Measurements from ENCODE around the gene PLCD1.
"Not testable (repeated sequence)": the region's sequence is repeated elsewhere in the genome, so short reads cannot be mapped to it uniquely, and the experiment has no call there.

Gene PLCD1

GRCh38 chr3:38029400-38030125 is at the start of gene PLCD1:
TSS of gene PLCD1 (minus strand) at chr3:38029642. CDS start at chr3:38029539, 103 bp downstream.
- peak; percentile 44 for DNase-seq (ENCODE audit: low spot score)

GRCh38 chr3:38077073-38077472 is 47.6 kb upstream of the PLCD1 start:
- not testable (repeated sequence) for DNase-seq (ENCODE audit: low spot score)

- DNase-seq (ENCODE audit: low spot score): no peak
Measured at GRCh38 chr3:38070013-38070412, 40.6 kb upstream of the PLCD1 start.

- no peak for DNase-seq (ENCODE audit: low spot score)
Measured at GRCh38 chr3:38067508-38068233, 38.2 kb upstream of the PLCD1 start.

GRCh38 chr3:38064453-38064852 is 35.0 kb upstream of the PLCD1 start:
- DNase-seq (ENCODE audit: low spot score): not testable (repeated sequence)

GRCh38 chr3:38062809-38063208 is 33.4 kb upstream of the PLCD1 start:
- no peak for DNase-seq (ENCODE audit: low spot score)

GRCh38 chr3:38059591-38059990 is 30.1 kb upstream of the PLCD1 start:
- DNase-seq (ENCODE audit: low spot score): no peak

GRCh38 chr3:38059148-38059547 is 29.7 kb upstream of the PLCD1 start:
- no peak for DNase-seq (ENCODE audit: low spot score)

- DNase-seq (ENCODE audit: low spot score): no peak
Measured at GRCh38 chr3:38054499-38055001, 25.1 kb upstream of the PLCD1 start.

- not testable (repeated sequence) for DNase-seq (ENCODE audit: low spot score)
Measured at GRCh38 chr3:38053813-38054498, 24.5 kb upstream of the PLCD1 start.

GRCh38 chr3:38053286-38053685 is 23.8 kb upstream of the PLCD1 start:
- DNase-seq (ENCODE audit: low spot score): not testable (repeated sequence)

- no peak for DNase-seq (ENCODE audit: low spot score)
Measured at GRCh38 chr3:38051131-38051530, 21.7 kb upstream of the PLCD1 start.

- DNase-seq (ENCODE audit: low spot score): no peak
Measured at GRCh38 chr3:38049358-38050126, 20.1 kb upstream of the PLCD1 start.

GRCh38 chr3:38047896-38048295 is 18.5 kb upstream of the PLCD1 start:
- no peak for DNase-seq (ENCODE audit: low spot score)

GRCh38 chr3:38046821-38047220 is 17.4 kb upstream of the PLCD1 start:
- no peak for DNase-seq (ENCODE audit: low spot score)

- DNase-seq (ENCODE audit: low spot score): no peak
Measured at GRCh38 chr3:38046027-38046426, 16.6 kb upstream of the PLCD1 start.

GRCh38 chr3:38043486-38043885 is 14.0 kb upstream of the PLCD1 start:
- no peak for DNase-seq (ENCODE audit: low spot score)

GRCh38 chr3:38040401-38040800 is 11.0 kb upstream of the PLCD1 start:
- no peak for DNase-seq (ENCODE audit: low spot score)

GRCh38 chr3:38039899-38040261 is 10.4 kb upstream of the PLCD1 start:
- peak; percentile 65 for DNase-seq (ENCODE audit: low spot score)

- DNase-seq (ENCODE audit: low spot score): peak; percentile 72
Measured at GRCh38 chr3:38039101-38039898, 9.9 kb upstream of the PLCD1 start, which contains the start of gene DLEC1. TSS of gene DLEC1 (plus strand) at chr3:38039208. CDS start at chr3:38039226, 18 bp downstream.

- no peak for DNase-seq (ENCODE audit: low spot score)
Measured at GRCh38 chr3:38038447-38038911, 9.0 kb upstream of the PLCD1 start.

Measured in germinal center (tissue), 1 donor.